Measurements from ENCODE around the gene TRAPPC1.

TRAPPC1 gene

DNA sequence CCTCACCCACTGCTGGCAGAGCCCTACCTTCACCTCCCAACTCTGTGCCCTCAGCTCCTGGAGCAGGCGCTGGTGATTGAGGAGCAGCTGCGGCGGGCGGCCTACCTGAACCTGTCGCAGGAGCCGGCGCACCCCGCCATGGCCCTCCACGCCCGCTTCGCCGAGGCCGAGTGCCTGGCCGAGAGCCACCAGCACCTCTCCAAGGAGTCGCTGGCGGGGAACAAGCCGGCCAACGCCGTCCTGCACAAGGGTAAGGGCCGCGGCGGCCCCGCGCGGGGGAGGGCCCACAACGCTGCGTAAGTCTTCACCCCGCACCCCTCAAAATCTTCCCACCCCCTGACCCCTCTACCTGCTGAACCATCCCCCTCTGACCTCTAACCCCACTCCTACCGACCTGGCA lies 22.7 kb downstream of the TRAPPC1 start:
- in situ Hi-C loops (cut with MboI; ENCODE audit: low sequenced_read_pairs): no loop called here

- in situ Hi-C loops (cut with MboI; ENCODE audit: low sequenced_read_pairs): no loop called here
Measured at GRCh38 chr17:7903154-7904103, 28.3 kb downstream of the TRAPPC1 start.

DNA sequence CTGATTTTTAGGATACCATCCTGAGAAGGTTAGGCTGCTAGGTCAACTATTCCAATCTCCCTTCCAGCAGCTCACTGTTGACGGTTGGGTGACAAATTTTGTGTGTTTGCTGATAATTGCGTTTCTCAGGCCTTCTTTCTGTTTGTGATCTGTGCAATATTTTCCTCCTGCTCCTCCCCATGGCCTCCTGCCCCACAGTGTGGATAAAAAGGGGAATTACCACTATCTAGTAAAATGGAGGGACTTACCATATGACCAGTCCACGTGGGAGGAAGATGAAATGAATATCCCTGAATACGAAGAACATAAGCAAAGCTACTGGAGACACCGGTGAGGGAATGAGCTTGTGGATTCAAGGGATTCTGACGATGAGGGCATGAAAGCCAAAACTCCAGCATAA lies 34.0 kb downstream of the TRAPPC1 start:
- in situ Hi-C loops (cut with MboI; ENCODE audit: low sequenced_read_pairs): no loop called here

GRCh38 chr17:7897090-7897489 lies 34.7 kb downstream of the TRAPPC1 start:
- in situ Hi-C loops (cut with MboI; ENCODE audit: low sequenced_read_pairs): no loop called here

- in situ Hi-C loops (cut with MboI; ENCODE audit: low sequenced_read_pairs): no loop called here
Measured at GRCh38 chr17:7894866-7895265, 36.9 kb downstream of the TRAPPC1 start.

- in situ Hi-C loops (cut with MboI; ENCODE audit: low sequenced_read_pairs): no loop called here
Measured at GRCh38 chr17:7894226-7894625, 37.5 kb downstream of the TRAPPC1 start.

DNA sequence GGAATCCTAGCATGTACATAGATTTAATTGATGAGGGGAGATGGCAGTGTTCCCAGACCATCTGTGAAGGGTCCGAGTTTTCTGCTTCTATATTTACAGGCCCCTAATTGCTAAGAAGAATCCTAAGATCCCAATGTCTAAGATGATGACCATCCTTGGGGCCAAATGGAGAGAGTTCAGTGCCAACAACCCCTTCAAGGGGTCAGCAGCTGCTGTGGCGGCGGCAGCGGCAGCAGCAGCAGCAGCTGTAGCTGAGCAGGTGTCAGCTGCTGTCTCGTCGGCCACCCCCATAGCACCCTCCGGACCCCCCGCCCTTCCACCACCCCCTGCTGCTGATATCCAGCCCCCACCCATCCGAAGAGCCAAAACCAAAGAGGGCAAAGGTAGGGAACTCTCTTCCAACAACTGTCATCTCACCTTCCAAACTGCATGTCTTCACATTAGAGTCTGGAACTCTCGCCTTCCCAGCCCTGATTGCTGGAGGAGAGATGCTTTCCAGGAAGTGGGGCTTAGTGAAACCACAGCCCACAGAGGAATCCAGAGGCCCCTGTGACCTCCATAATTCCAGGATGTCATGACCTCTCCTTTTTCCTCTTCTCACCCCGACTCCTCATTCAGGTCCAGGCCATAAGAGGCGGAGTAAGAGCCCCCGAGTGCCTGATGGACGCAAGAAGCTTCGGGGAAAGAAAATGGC lies 38.4 kb downstream of the TRAPPC1 start:
- in situ Hi-C loops (cut with MboI; ENCODE audit: low sequenced_read_pairs): no loop called here

DNA sequence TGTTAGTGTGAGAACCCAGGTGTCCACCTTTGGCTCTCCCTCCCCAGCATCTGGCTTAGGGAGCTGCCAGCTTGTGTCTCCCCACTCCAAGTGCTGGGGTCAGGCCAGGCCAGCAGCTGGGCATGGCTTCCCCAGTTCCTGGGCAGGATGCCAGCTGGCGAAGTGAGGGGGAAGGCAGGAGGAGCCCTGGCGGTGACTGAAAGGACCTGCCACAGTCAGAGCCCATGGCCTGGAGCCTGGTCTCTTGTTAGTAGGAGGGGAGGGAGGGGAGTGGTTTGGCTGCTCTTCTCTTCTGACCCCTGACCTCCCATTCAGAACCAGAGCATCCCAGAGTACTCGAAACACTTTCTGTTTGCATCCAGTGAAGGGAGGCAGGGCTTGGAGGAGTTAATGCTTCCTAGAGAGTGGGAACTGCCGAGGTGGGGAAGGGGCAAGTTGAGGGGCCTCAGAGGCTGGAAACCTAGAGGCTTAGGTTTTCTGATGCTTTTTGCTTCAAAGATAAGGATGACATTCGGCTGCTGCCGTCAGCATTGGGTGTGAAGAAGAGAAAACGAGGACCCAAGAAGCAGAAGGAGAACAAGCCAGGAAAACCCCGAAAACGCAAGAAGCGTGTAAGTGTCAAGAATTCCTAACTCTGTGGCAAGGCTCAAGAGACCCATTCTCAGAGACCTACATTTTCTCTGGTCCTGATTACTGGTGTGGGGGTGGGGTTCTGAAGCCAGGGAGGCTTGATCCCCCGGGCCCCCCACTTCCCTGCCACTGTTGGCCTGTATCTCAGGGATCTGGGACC lies 42.4 kb downstream of the TRAPPC1 start:
- in situ Hi-C loops (cut with MboI; ENCODE audit: low sequenced_read_pairs): no loop called here

DNA sequence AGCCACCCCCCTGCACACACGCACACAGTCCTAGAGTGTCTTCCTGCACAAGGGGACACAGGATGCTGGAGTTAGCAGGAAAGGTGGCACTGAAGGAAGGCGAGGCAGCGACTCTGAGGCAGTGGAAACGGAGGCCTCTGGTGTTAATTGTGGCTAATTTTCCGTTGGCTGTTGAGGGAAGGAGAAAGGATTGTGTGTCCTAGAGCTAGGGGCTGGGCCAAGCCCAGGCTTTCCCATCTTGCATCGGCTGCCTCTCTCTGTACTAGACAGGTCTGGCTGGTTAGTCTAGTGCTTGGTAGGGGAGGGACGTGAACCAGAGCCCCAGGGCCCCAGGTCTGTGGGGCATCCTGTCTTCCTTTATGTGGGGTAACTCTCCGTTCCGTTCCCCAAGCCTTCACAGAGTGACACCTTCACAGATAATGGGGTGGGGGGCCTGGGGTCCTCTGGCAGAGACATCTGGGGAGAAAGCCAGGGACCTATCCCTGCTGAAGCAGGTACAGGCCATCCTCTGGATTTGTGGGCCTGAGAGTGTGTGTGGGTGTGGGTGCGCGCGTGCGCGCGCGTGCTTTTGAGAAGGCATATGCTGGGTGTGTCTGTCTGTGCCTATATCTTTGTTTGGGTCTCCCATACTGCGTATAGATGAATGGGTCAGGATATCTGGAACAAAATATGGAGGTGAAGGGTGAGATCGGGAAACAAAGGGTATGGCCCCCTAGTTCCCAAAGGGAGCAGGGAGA lies 43.4 kb downstream of the TRAPPC1 start, which contains the start of gene CHD3:
Gene CHD3, plus strand, starts transcription at position 606 of the 737 bp plus-strand sequence. CDS start 212 bp downstream, outside the sequence.
- in situ Hi-C loops (cut with MboI; ENCODE audit: low sequenced_read_pairs): no loop called here

- in situ Hi-C loops (cut with MboI; ENCODE audit: low sequenced_read_pairs): no loop called here
Measured at GRCh38 chr17:7887482-7888183, 44.1 kb downstream of the TRAPPC1 start.

GRCh38 chr17:7887038-7887481 lies 44.7 kb downstream of the TRAPPC1 start:
- in situ Hi-C loops (cut with MboI; ENCODE audit: low sequenced_read_pairs): no loop called here

DNA sequence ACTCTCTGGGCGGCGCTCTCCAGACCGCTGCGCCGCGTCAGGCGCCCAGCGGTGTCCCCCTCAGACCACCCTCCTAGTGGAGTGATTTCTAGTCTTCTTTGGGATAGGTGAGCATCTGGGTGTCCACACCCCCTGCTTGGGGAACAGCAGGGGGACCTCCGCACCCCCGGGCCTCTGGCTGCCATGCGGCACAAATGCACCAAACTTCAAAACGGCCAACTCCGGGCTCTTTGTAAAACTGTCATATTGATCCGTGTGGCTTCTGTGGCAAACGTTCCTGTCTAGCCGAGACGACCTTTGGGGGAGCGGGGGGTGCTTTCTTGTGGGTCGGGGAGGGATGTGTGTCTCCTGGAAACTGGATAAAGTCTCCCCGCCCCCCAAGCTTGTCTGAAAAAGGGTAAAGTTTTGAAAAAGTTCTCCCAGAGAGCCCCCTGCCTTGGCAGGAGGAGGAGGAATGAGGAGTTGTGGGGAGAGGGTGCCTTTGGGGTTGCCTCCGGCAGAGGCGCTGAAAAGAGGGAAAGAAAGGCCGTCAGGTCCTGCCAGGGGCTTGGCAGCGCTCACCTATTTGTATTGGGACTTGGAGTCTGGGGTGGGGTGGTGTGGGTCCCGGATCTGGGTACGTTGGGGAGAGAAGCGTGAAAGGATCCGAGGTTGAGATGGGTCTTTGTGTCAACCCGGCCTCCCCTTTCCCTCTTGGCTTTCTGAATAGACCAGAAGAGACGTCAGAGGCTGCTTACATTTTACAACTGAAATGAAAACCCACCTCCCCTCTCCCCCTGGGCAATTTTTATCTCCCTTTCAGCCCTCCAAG lies 45.3 kb downstream of the TRAPPC1 start:
- in situ Hi-C loops (cut with MboI; ENCODE audit: low sequenced_read_pairs): no loop called here

- in situ Hi-C loops (cut with MboI; ENCODE audit: low sequenced_read_pairs): no loop called here
Measured at GRCh38 chr17:7885367-7886226, 46.1 kb downstream of the TRAPPC1 start.

DNA sequence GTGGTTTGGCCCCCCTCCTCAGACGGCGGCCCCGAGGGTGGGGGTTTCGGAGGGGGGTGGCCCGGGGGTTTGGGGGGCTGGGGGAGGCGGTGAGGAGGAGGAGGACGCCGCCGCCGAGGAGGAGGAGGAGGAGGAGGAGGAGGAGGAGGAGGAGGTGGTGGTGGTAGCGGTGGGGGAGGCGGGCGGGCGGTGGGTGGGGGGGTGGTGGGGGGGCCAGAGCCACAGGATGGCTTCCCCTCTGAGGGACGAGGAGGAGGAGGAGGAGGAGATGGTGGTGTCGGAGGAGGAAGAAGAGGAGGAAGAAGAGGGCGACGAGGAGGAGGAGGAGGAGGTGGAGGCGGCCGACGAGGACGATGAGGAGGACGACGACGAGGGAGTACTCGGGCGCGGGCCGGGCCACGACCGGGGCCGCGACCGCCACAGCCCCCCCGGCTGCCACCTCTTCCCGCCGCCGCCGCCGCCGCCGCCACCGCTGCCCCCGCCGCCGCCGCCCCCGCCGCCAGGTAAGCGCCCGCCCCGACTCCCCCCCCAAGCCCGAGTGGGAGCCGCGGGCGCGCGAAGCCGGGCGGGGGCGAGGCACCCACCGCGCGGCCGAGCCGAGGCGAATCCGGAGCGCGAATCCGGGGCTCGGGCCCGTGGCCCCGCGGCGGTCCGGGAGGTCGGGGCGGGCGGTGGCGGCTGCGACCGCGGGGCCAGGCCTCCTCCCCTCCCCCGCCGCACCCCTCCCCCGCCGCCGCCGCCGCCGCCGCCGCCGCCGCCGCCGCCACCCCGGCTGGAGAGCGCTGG lies 47.0 kb downstream of the TRAPPC1 start:
- in situ Hi-C loops (cut with MboI; ENCODE audit: low sequenced_read_pairs): no loop called here

DNA sequence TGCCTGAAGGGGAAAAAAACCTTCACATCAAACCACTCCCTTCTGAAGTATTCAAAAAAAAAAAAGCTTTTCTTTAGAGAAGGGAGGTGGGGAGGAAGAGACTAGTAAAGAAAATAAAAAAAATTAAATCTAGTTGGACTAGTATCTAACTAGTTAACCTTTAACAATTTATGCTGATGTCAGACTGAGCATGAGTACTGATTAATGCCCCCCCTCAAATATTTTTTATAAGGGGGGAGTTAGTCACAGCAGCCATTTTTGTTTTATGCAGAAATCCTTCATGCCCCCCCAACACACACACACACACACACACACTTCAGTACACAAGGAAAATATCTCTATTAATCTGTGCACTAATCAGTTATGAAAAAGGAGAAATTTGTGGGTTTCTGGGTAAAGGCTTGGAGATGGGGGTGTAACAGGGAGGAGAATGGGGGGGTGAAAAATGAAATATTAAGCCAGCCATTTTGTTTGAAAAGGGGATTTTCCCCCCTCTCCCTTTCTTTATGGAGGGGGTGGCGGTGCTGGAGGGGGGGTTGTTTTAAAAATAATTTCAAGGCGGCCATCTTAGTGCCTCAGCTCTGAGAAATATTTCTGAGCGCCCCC lies 47.9 kb downstream of the TRAPPC1 start:
- in situ Hi-C loops (cut with MboI; ENCODE audit: low sequenced_read_pairs): no loop called here

DNA sequence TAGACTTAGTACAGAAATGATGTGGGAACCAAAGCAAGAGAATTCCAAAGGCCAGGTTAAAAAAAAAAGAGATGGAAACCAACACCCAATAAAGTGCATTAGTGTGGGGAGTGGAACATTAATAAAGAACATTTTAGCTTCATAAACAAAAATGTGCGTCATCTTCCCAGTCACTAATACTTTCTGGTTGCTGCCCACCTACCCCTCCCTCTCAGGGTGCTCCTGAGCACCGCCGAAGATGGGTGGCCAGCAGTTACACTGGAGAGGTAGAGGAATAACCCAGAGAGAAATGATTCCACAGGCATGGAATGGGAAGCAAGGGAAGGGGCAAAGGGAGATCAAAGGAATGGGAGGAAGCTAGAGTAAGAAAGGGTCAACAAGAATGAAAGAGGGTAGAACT lies 49.1 kb downstream of the TRAPPC1 start:
- in situ Hi-C loops (cut with MboI; ENCODE audit: low sequenced_read_pairs): no loop called here

DNA sequence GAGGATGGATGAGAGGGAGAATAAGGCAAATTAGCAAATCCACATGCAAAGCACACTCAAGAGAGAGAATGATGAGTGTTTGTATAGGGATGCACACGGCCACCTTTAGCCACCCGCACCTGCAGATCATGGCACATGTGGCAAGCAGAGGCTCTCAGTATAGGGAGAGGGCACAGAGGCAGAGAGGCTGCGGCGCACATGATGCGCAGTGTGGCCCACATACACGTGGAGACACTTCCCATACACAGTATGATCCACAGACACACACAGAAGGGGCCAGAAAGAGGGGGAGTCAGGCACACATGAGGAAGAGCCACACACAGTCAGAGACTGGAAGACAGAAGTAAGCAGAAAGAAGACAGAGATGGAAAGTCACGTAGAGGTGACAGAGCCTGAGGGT lies 49.7 kb downstream of the TRAPPC1 start:
- in situ Hi-C loops (cut with MboI; ENCODE audit: low sequenced_read_pairs): no loop called here

Data from HL-60/S4 treated with retinoic acid at 250 ng/mL for 4 days and 3 days (cell line).